CD14-positive monocyte (primary cell): ENCODE results near the gene PRKACB. TPM values are rescaled to one million over a fixed set of nuclear protein-coding genes. Genes with fewer than 3 reads are reported as not detected.

Experiments used
- DNase-seq, 3 donors: peaks; one replicate each; pipeline ENCODE4 v3.0.0-alpha.2; 2011 to 2022
- H2AFZ ChIP-seq: 2 replicates; pipeline ENCODE4 v1.6.0; 2012; ENCODE audit warnings: mild to moderate bottlenecking, low read depth, low read length, inconsistent platforms; ENCODE audit not compliant: insufficient read depth, poor library complexity, severe bottlenecking
- H3K27ac ChIP-seq, 2 donors: 1 replicate in 1 of 2; 2 replicates in 1 of 2; pipeline ENCODE4 v1.5.1; 2012 to 2013; ENCODE audit warnings: low read length in 2 of 2, control low read depth in 1 of 2, inconsistent platforms in 1 of 2, low read depth in 1 of 2, mild to moderate bottlenecking in 1 of 2
- H3K27me3 ChIP-seq, 2 donors: one replicate each; pipeline versions ENCODE4 v1.6.0 to v1.6.1; 2011 to 2013; ENCODE audit warnings: low read length in 2 of 2; ENCODE audit not compliant: control insufficient read depth in 2 of 2, insufficient read depth in 2 of 2
- H3K36me3 ChIP-seq, 2 donors: replicated peaks in 1 of 2; 1 replicate in 1 of 2; 2 replicates in 1 of 2; pipeline versions ENCODE4 v1.5.1 to v1.6.1; 2012 to 2013; ENCODE audit warnings: low read length in 2 of 2, control low read depth in 1 of 2, inconsistent platforms in 1 of 2, mild to moderate bottlenecking in 1 of 2; ENCODE audit not compliant: insufficient read depth in 2 of 2, control insufficient read depth in 1 of 2
- H3K4me1 ChIP-seq, 2 donors: 1 replicate in 1 of 2; 2 replicates in 1 of 2; pipeline versions ENCODE4 v1.5.1 to v1.6.1; 2012 to 2013; ENCODE audit warnings: low read length in 2 of 2, control low read depth in 1 of 2, inconsistent platforms in 1 of 2, mild to moderate bottlenecking in 1 of 2, moderate library complexity in 1 of 2; ENCODE audit not compliant: insufficient read depth in 2 of 2, control insufficient read depth in 1 of 2
- H3K4me2 ChIP-seq: replicated peaks from 2 replicates; pipeline ENCODE3; 2012; ENCODE audit warnings: low read length, moderate library complexity, mild to moderate bottlenecking; ENCODE audit not compliant: poor library complexity, severe bottlenecking; ENCODE audit errors: extremely low read depth
- H3K4me3 ChIP-seq, 3 experiments: fragments of 200-600 bp in 1 of 3; sonication (generic) in 1 of 3; replicated peaks in 1 of 3; 1 replicate in 2 of 3; 2 replicates in 1 of 3; pipeline ENCODE4 v1.5.1; 2011 to 2013; ENCODE audit warnings: low read length in 3 of 3, mild to moderate bottlenecking in 3 of 3, control low read depth in 2 of 3, low read depth in 2 of 3, inconsistent platforms in 1 of 3, moderate library complexity in 1 of 3
- H3K79me2 ChIP-seq: 2 replicates; pipeline ENCODE4 v1.6.0; 2012; ENCODE audit warnings: mild to moderate bottlenecking, control low read depth, inconsistent platforms, low read length, moderate library complexity; ENCODE audit not compliant: insufficient read depth
- H3K9ac ChIP-seq: 2 replicates; pipeline ENCODE4 v1.6.0; 2017; ENCODE audit warnings: low read length, mild to moderate bottlenecking; ENCODE audit not compliant: insufficient read depth, poor library complexity, severe bottlenecking
- H3K9me3 ChIP-seq, 2 donors: replicated peaks in 1 of 2; 1 replicate in 1 of 2; 2 replicates in 1 of 2; pipeline versions ENCODE4 v1.5.1 to v1.6.1; 2012 to 2013; ENCODE audit warnings: low read length in 2 of 2, control low read depth in 1 of 2; ENCODE audit not compliant: control insufficient read depth in 1 of 2, insufficient read depth in 1 of 2
- H4K20me1 ChIP-seq: 2 replicates; pipeline ENCODE4 v1.6.0; 2012; ENCODE audit warnings: mild to moderate bottlenecking, low read length, control low read depth, moderate library complexity; ENCODE audit not compliant: insufficient read depth
- H3K27ac Mint-ChIP-seq, 7 donors: one replicate each; pipeline ENCODE4 v1.8.0; 2020; ENCODE audit warnings: mild to moderate bottlenecking in 7 of 7, mixed read lengths in 7 of 7, moderate library complexity in 6 of 7, inconsistent platforms in 2 of 7
- H3K27me3 Mint-ChIP-seq, 3 donors: one replicate each; pipeline ENCODE4 v1.8.0; 2021 to 2022; ENCODE audit warnings: low read depth in 3 of 3, mild to moderate bottlenecking in 3 of 3, mixed read lengths in 3 of 3, moderate library complexity in 3 of 3, inconsistent platforms in 1 of 3
- H3K36me3 Mint-ChIP-seq, 2 donors: one replicate each; pipeline ENCODE4 v1.8.0; 2020; ENCODE audit warnings: mixed read lengths in 2 of 2, inconsistent platforms in 1 of 2, mild to moderate bottlenecking in 1 of 2
- H3K4me1 Mint-ChIP-seq: one replicate; pipeline ENCODE4 v1.8.0; 2020; ENCODE audit warnings: mild to moderate bottlenecking, mixed read lengths
- H3K4me3 Mint-ChIP-seq, 2 donors: one replicate each; pipeline ENCODE4 v1.8.0; 2020; ENCODE audit warnings: mild to moderate bottlenecking in 2 of 2, mixed read lengths in 2 of 2, moderate library complexity in 1 of 2
- H3K9me3 Mint-ChIP-seq, 7 donors: one replicate each; pipeline ENCODE4 v1.8.0; 2020 to 2022; ENCODE audit warnings: mixed read lengths in 7 of 7, mild to moderate bottlenecking in 6 of 7, moderate library complexity in 6 of 7, inconsistent platforms in 2 of 7
- WGBS: methylation state at CpG from one replicate; pipeline ENCODE4 v1.1.5; 2013; ENCODE audit warnings: missing lambda C conversion rate; ENCODE audit not compliant: insufficient coverage; 5-methylcytosine and 5-hydroxymethylcytosine counted together
- intact Hi-C, 2 donors: fragments of 100-400 bp; cut with micrococcal nuclease; formaldehyde crosslinking; loops; one replicate each; pipeline versions ENCODE4 v1.15.0 to v1.15.1; 2023
- polyA plus RNA-seq, 3 donors: library from polyadenylated mRNA; depleted of rRNA in 1 of 3; unstranded in 2 of 3; stranded (reverse) in 1 of 3; fragments of 300-500 nt in 2 of 3; fragments of >200 nt in 1 of 3; fragmentation: Illumina TruSeq in 2 of 3; gene quantifications; 1 replicate in 2 of 3; 2 replicates in 1 of 3; pipeline ENCODE4 v1.2.3, GENCODE V29; 2012 to 2021
- TF ChIP-seq, protein P1 (sequence below): fragments of 200-600 bp; IDR thresholded peaks from one replicate; pipeline ENCODE4 v1.8.0; 2022; ENCODE audit warnings: antibody characterized with exemption, mild to moderate bottlenecking

The PRKACB gene
- polyA plus RNA-seq, 3 donors: 2.5 to 14.5 (median 13.8) TPM

- H3K36me3 Mint-ChIP-seq: no peaks in the 10 kb centered on the region
- no peak overlapping the region for H3K4me3 ChIP-seq
- TF ChIP-seq, protein P1, sequence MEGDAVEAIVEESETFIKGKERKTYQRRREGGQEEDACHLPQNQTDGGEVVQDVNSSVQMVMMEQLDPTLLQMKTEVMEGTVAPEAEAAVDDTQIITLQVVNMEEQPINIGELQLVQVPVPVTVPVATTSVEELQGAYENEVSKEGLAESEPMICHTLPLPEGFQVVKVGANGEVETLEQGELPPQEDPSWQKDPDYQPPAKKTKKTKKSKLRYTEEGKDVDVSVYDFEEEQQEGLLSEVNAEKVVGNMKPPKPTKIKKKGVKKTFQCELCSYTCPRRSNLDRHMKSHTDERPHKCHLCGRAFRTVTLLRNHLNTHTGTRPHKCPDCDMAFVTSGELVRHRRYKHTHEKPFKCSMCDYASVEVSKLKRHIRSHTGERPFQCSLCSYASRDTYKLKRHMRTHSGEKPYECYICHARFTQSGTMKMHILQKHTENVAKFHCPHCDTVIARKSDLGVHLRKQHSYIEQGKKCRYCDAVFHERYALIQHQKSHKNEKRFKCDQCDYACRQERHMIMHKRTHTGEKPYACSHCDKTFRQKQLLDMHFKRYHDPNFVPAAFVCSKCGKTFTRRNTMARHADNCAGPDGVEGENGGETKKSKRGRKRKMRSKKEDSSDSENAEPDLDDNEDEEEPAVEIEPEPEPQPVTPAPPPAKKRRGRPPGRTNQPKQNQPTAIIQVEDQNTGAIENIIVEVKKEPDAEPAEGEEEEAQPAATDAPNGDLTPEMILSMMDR: no peak
- H4K20me1 ChIP-seq: no peaks in the 10 kb centered on the region
- peak overlapping the region in 1 of 2 donors; percentile 5 for H3K27ac ChIP-seq
- WGBS: 18% methylated on average over 5 of the region's 6 CpGs
- no peaks in the 10 kb centered on the region for H3K36me3 ChIP-seq
- peaks cover 0 to 4% (median 2%) of the 10 kb centered on the region in 7 donors for H3K9me3 Mint-ChIP-seq
- intact Hi-C loops: no loop called here
- H3K4me1 ChIP-seq: peaks cover 0 to 9% of the 10 kb centered on the region in 2 donors
- H3K4me2 ChIP-seq: peak overlapping the region; percentile 52
- no peaks in the 10 kb centered on the region for H3K79me2 ChIP-seq
- H3K4me3 Mint-ChIP-seq: peak overlapping the region in 1 of 2 donors; percentile 80
- no peak overlapping the region for H3K9ac ChIP-seq
- peaks cover 0 to 1% (median 0%) of the 10 kb centered on the region in 3 donors for H3K27me3 Mint-ChIP-seq
- H2AFZ ChIP-seq: peak overlapping the region; percentile 57
- no peaks in the 10 kb centered on the region for H3K9me3 ChIP-seq
- DNase-seq: peak in 1 of 3 donors; percentile 8
- H3K27ac Mint-ChIP-seq: peak overlapping the region in 2 of 7 donors; percentile 38 to 54
- peaks cover 12% of the 10 kb centered on the region for H3K4me1 Mint-ChIP-seq
- no peaks in the 10 kb centered on the region for H3K27me3 ChIP-seq
Measured at GRCh38 chr1:84271441-84272151, 127.5 kb downstream of the PRKACB start.

GRCh38 chr1:84272401-84272800, 128.3 kb downstream of the PRKACB start:
- H3K9ac ChIP-seq: no peak overlapping the region
- no peaks in the 10 kb centered on the region for H4K20me1 ChIP-seq
- H2AFZ ChIP-seq: no peak overlapping the region
- H3K27me3 ChIP-seq: no peaks in the 10 kb centered on the region
- no CpG with 5 or more reads among the region's 1 CpG for WGBS
- peak overlapping the region in 1 of 7 donors; percentile 17 for H3K27ac Mint-ChIP-seq
- DNase-seq: no peak
- H3K79me2 ChIP-seq: no peaks in the 10 kb centered on the region
- no peak overlapping the region for H3K4me3 Mint-ChIP-seq
- no peaks in the 10 kb centered on the region for H3K36me3 ChIP-seq
- peaks cover 0 to 9% of the 10 kb centered on the region in 2 donors for H3K4me1 ChIP-seq
- no peaks in the 10 kb centered on the region for H3K9me3 ChIP-seq
- intact Hi-C loops: no loop called here
- TF ChIP-seq, protein P1: no peak
- H3K27me3 Mint-ChIP-seq: peaks cover 0 to 3% (median 0%) of the 10 kb centered on the region in 3 donors
- H3K4me1 Mint-ChIP-seq: peaks cover 12% of the 10 kb centered on the region
- no peaks in the 10 kb centered on the region for H3K36me3 Mint-ChIP-seq
- H3K27ac ChIP-seq: no peak overlapping the region
- no peak overlapping the region for H3K4me3 ChIP-seq
- peaks cover 0 to 6% (median 2%) of the 10 kb centered on the region in 7 donors for H3K9me3 Mint-ChIP-seq
- no peak overlapping the region for H3K4me2 ChIP-seq
